Lung (tissue), 12 donors: ENCODE measurements around the gene CCDC85C. TPM values are rescaled to one million over a fixed set of nuclear protein-coding genes. Genes with fewer than 3 reads are reported as not detected.

ENCODE experiments used
- ATAC-seq: fragments of 200-7000 bp; cut with Tn5 transposase; one replicate; pipeline ENCODE4 v1.9.1; 2020; ENCODE audit warnings: moderate number of reproducible peaks; ENCODE audit not compliant: insufficient read depth, low FRiP score
- DNase-seq, 3 donors: peaks; one replicate each; pipeline ENCODE4 v3.0.0-alpha.2; 2013 to 2017
- H3K27ac ChIP-seq, 2 donors: one replicate each; pipeline ENCODE4 v1.5.1; 2013; ENCODE audit warnings: mild to moderate bottlenecking in 2 of 2, moderate library complexity in 2 of 2, control low read depth in 1 of 2, inconsistent platforms in 1 of 2, low read depth in 1 of 2, low read length in 1 of 2
- H3K27me3 ChIP-seq, 3 donors: one replicate each; pipeline ENCODE4 v1.5.1; 2013; ENCODE audit warnings: low read length in 2 of 3; ENCODE audit not compliant: control insufficient read depth in 3 of 3, insufficient read depth in 3 of 3
- H3K36me3 ChIP-seq, 4 donors: one replicate each; pipeline ENCODE4 v1.5.1; 2013; ENCODE audit warnings: low read length in 4 of 4, mild to moderate bottlenecking in 1 of 4, moderate library complexity in 1 of 4; ENCODE audit not compliant: control insufficient read depth in 4 of 4, insufficient read depth in 4 of 4
- H3K4me1 ChIP-seq, 5 donors: one replicate each; pipeline ENCODE4 v1.5.1; 2013; ENCODE audit warnings: low read length in 5 of 5, mild to moderate bottlenecking in 2 of 5, moderate library complexity in 1 of 5; ENCODE audit not compliant: control insufficient read depth in 5 of 5, insufficient read depth in 5 of 5
- H3K4me3 ChIP-seq: one replicate; pipeline ENCODE4 v1.5.1; 2013; ENCODE audit warnings: mild to moderate bottlenecking, control low read depth, moderate library complexity
- H3K9ac ChIP-seq, 2 donors: one replicate each; pipeline ENCODE4 v1.5.1; 2013; ENCODE audit warnings: low read length in 2 of 2, control low read depth in 1 of 2; ENCODE audit not compliant: insufficient read depth in 1 of 2
- H3K9me3 ChIP-seq, 4 donors: one replicate each; pipeline ENCODE4 v1.5.1; 2013; ENCODE audit warnings: low read length in 3 of 4, mild to moderate bottlenecking in 1 of 4, moderate library complexity in 1 of 4; ENCODE audit not compliant: control insufficient read depth in 4 of 4, insufficient read depth in 3 of 4
- WGBS, 2 donors: extraction: QIAGEN DNeasy Blood & Tissue Kit; methylation state at CpG; one replicate each; pipeline ENCODE4 v1.1.7; 2013; 5-methylcytosine and 5-hydroxymethylcytosine counted together
- polyA plus RNA-seq, 2 donors: library from polyadenylated mRNA; stranded (reverse); fragments of 200-250 nt; gene quantifications; one replicate each; pipeline ENCODE4 v1.2.1, GENCODE V29; 2013
- total RNA-seq, 2 donors: library from RNA; depleted of rRNA in 1 of 2; stranded (reverse); fragments of >200 nt in 1 of 2; gene quantifications; one replicate each; pipeline ENCODE4 v1.2.1, GENCODE V29; 2014 to 2021
- TF ChIP-seq, protein P1 (sequence below): IDR thresholded peaks from 2 replicates; pipeline ENCODE4 v1.5.1; 2012; ENCODE audit warnings: mild to moderate bottlenecking; ENCODE audit errors: control extremely low read depth, extremely low read depth
- donor health status: control.
- donor health status: control.
- donor health status: Bipolar disorder and iron deficiency.
- donor health status: healthy.
- donor health status: DM: yes; HTN: yes; CAD: no.

The CCDC85C gene
- total and polyA plus RNA-seq, 4 donors: 2.8 to 19.8 (median 17.6) TPM

GRCh38 chr14:99596071-99596627, 7.9 kb downstream of the CCDC85C start:
- no peaks in the 10 kb centered on the region for H3K9me3 ChIP-seq
- peak in 2 of 3 donors; percentile 40 to 65 for DNase-seq
- peaks cover 4 to 57% (median 14%) of the 10 kb centered on the region in 5 donors for H3K4me1 ChIP-seq
- H3K36me3 ChIP-seq: no peaks in the 10 kb centered on the region
- no peaks in the 10 kb centered on the region for H3K27me3 ChIP-seq
- 50 to 69% methylated on average over 10 of the region's 10 CpGs for WGBS, 2 donors
- peak overlapping the region; percentile 27 to 76 for H3K27ac ChIP-seq
- peak; percentile 70 for ATAC-seq
- TF ChIP-seq, protein P1, sequence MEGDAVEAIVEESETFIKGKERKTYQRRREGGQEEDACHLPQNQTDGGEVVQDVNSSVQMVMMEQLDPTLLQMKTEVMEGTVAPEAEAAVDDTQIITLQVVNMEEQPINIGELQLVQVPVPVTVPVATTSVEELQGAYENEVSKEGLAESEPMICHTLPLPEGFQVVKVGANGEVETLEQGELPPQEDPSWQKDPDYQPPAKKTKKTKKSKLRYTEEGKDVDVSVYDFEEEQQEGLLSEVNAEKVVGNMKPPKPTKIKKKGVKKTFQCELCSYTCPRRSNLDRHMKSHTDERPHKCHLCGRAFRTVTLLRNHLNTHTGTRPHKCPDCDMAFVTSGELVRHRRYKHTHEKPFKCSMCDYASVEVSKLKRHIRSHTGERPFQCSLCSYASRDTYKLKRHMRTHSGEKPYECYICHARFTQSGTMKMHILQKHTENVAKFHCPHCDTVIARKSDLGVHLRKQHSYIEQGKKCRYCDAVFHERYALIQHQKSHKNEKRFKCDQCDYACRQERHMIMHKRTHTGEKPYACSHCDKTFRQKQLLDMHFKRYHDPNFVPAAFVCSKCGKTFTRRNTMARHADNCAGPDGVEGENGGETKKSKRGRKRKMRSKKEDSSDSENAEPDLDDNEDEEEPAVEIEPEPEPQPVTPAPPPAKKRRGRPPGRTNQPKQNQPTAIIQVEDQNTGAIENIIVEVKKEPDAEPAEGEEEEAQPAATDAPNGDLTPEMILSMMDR: no peak
- H3K9ac ChIP-seq: no peak overlapping the region
- H3K4me3 ChIP-seq: no peak overlapping the region

DNA sequence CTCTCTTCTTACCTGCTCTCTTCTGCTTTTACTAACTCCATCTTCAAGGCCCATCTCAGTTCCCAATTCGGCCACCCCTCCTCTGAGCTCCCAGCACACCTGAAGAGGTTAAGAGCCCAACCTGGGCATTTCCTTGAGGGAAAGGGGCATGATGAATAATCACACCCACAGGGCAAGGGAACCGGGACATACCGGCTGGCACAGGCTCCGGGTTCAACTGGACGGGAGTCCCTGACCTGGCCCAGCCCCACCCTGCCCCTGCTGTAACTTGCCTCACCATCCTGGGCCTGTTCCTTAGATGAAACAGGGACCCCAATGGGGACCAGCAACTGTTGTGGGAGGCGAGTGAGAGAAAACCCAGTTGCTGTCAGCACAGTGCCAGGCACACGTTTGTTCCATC, 8.5 kb downstream of the CCDC85C start:
- Histone ChIP-seq H3K9me3 (no peaks in the 10 kb centered on the region), H3K9ac (no peak overlapping the region), H3K27ac (peak overlapping the region in 1 of 2 donors; percentile 76), H3K4me1 (peaks cover 4 to 57% (median 12%) of the 10 kb centered on the region in 5 donors), H3K4me3 (no peak overlapping the region), H3K27me3 (no peaks in the 10 kb centered on the region), H3K36me3 (no peaks in the 10 kb centered on the region)
- TF ChIP-seq, protein P1: no peak
- no peak for DNase-seq
- WGBS, 2 donors: 66 to 82% methylated on average over 7 of the region's 7 CpGs
- ATAC-seq: no peak

- TF ChIP-seq, protein P1: no peak
- no peak overlapping the region for H3K27ac ChIP-seq
- DNase-seq: no peak
Observed at GRCh38 chr14:99595034-99595433, 9.0 kb downstream of the CCDC85C start.

More at GRCh38 chr14:99595034-99595433, 9.0 kb downstream of the CCDC85C start:
- H3K36me3 ChIP-seq: no peaks in the 10 kb centered on the region
- 65 to 76% methylated on average over 9 of the region's 9 CpGs for WGBS, 2 donors
- no peaks in the 10 kb centered on the region for H3K9me3 ChIP-seq
- peaks cover 4 to 59% (median 12%) of the 10 kb centered on the region in 5 donors for H3K4me1 ChIP-seq
- no peak overlapping the region for H3K4me3 ChIP-seq
- no peak overlapping the region for H3K9ac ChIP-seq
- ATAC-seq: no peak
- H3K27me3 ChIP-seq: no peaks in the 10 kb centered on the region
